Endodermal cell (in vitro differentiated cells): Measurements from ENCODE around the gene RAB37. TPM values are rescaled to one million over a fixed set of nuclear protein-coding genes. Genes with fewer than 3 reads are reported as not detected.

ENCODE experiments used
- DNase-seq: peaks from one replicate; pipeline ENCODE4 v3.0.0-alpha.2; 2017
- H3K27ac ChIP-seq: 2 replicates; pipeline ENCODE4 v1.5.1; 2013; ENCODE audit warnings: mild to moderate bottlenecking, low read depth, low read length, moderate library complexity
- H3K27me3 ChIP-seq: 2 replicates; pipeline ENCODE4 v1.6.1; 2013; ENCODE audit warnings: mild to moderate bottlenecking, low read length, moderate library complexity; ENCODE audit not compliant: insufficient read depth, control insufficient read depth, poor library complexity, severe bottlenecking
- H3K36me3 ChIP-seq: 2 replicates; pipeline ENCODE4 v1.7.0; 2013; ENCODE audit warnings: mild to moderate bottlenecking, low read length, moderate library complexity; ENCODE audit not compliant: control insufficient read depth, insufficient read depth
- H3K4me1 ChIP-seq: one replicate; pipeline ENCODE4 v1.7.0; 2013; ENCODE audit warnings: low read length; ENCODE audit not compliant: control insufficient read depth, insufficient read depth
- H3K4me3 ChIP-seq: 2 replicates; pipeline ENCODE4 v1.5.1; 2013; ENCODE audit warnings: mild to moderate bottlenecking, low read length, moderate library complexity
- H3K9ac ChIP-seq: 2 replicates; pipeline ENCODE4 v1.6.1; 2013; ENCODE audit warnings: mild to moderate bottlenecking, low read length, moderate library complexity; ENCODE audit not compliant: poor library complexity, severe bottlenecking; ENCODE audit errors: extremely low read depth
- H3K9me3 ChIP-seq: 2 replicates; pipeline ENCODE4 v1.6.1; 2013; ENCODE audit warnings: mild to moderate bottlenecking, low read length, moderate library complexity; ENCODE audit not compliant: control insufficient read depth
- H3K27ac Mint-ChIP-seq: 2 replicates; pipeline ENCODE4 v1.8.0; 2020; ENCODE audit warnings: mixed read lengths
- H3K27me3 Mint-ChIP-seq: 2 replicates; pipeline ENCODE4 v1.8.0; 2021; ENCODE audit warnings: mild to moderate bottlenecking, mixed read lengths; ENCODE audit not compliant: insufficient read depth
- H3K36me3 Mint-ChIP-seq: 2 replicates; pipeline ENCODE4 v1.8.0; 2020; ENCODE audit warnings: low read depth, mixed read lengths
- H3K4me1 Mint-ChIP-seq: 2 replicates; pipeline ENCODE4 v1.8.0; 2020; ENCODE audit warnings: mixed read lengths
- H3K4me3 Mint-ChIP-seq: 2 replicates; pipeline ENCODE4 v1.8.0; 2020; ENCODE audit warnings: mild to moderate bottlenecking, moderate library complexity, mixed read lengths
- H3K9me3 Mint-ChIP-seq: 2 replicates; pipeline ENCODE4 v1.8.0; 2020; ENCODE audit warnings: mild to moderate bottlenecking, mixed read lengths
- WGBS, 2 experiments: methylation state at CpG; one replicate each; pipeline versions ENCODE4 v1.1.5 to v1.1.7; 2013; ENCODE audit warnings: missing lambda C conversion rate in 2 of 2, mixed read lengths in 1 of 2; ENCODE audit not compliant: insufficient coverage in 1 of 2, insufficient read length in 1 of 2; 5-methylcytosine and 5-hydroxymethylcytosine counted together
- total RNA-seq, 2 donors: library from RNA; stranded (reverse); fragmentation: NEBNext Ultra II Directional in 1 of 2; extraction: Animal tissue kit (Norgen Biotek cat#: 25700) in 1 of 2; gene quantifications; 2 replicates in 1 of 2; 3 replicates in 1 of 2; pipeline ENCODE4 v1.2.1, GENCODE V29; 2021
- TF ChIP-seq, protein P1 (sequence below): fragments of 200-600 bp; sonication (generic); conservative IDR thresholded peaks from 2 replicates; pipeline ENCODE4 v1.5.0; 2021; ENCODE audit warnings: antibody characterized with exemption, mild to moderate bottlenecking

The RAB37 gene
- total RNA-seq, 2 donors from 2014 or later: 6.8 to 8.4 TPM

- Histone ChIP-seq H3K4me1 (no peaks in the 10 kb centered on the region), H3K36me3 (no peaks in the 10 kb centered on the region), H3K27me3 (no peaks in the 10 kb centered on the region), H3K9me3 (no peaks in the 10 kb centered on the region), H3K27ac (no peak overlapping the region), H3K4me3 (no peak overlapping the region), H3K9ac (no peak overlapping the region)
- no peak overlapping the region for H3K4me3 Mint-ChIP-seq
- TF ChIP-seq, protein P1, sequence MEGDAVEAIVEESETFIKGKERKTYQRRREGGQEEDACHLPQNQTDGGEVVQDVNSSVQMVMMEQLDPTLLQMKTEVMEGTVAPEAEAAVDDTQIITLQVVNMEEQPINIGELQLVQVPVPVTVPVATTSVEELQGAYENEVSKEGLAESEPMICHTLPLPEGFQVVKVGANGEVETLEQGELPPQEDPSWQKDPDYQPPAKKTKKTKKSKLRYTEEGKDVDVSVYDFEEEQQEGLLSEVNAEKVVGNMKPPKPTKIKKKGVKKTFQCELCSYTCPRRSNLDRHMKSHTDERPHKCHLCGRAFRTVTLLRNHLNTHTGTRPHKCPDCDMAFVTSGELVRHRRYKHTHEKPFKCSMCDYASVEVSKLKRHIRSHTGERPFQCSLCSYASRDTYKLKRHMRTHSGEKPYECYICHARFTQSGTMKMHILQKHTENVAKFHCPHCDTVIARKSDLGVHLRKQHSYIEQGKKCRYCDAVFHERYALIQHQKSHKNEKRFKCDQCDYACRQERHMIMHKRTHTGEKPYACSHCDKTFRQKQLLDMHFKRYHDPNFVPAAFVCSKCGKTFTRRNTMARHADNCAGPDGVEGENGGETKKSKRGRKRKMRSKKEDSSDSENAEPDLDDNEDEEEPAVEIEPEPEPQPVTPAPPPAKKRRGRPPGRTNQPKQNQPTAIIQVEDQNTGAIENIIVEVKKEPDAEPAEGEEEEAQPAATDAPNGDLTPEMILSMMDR: no peak
- DNase-seq: no peak
- H3K27ac Mint-ChIP-seq: no peak overlapping the region
- no peaks in the 10 kb centered on the region for H3K4me1 Mint-ChIP-seq
- H3K9me3 Mint-ChIP-seq: no peaks in the 10 kb centered on the region
- WGBS, 2 experiments: 73 to 81% methylated on average over 5 to 12 of the region's 12 CpGs
- H3K36me3 Mint-ChIP-seq: no peaks in the 10 kb centered on the region
- peaks cover 5% of the 10 kb centered on the region for H3K27me3 Mint-ChIP-seq
Measured at GRCh38 chr17:74711058-74711824, 25.8 kb upstream of the RAB37 start.

DNA sequence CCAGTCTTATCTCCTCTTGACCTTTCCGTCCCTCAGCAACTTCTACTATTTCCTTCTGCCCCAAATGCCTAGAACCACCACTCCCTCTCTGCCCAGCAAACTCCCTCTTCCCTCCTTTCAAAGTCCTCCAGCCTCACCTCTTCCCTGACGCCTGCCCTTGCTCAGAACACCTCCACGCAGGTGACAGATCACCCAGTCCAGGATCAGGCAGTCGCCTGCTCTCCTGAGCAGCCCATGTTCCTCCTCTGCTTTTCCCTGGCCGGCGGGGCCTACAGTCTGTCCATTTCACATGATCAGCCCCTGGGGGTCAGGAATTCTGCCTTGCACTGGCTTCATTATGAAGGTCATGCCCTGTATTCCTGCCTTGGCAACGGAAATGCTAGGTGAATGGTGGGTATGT lies 24.8 kb upstream of the RAB37 start:
- 83 to 85% methylated on average over 6 to 7 of the region's 7 CpGs for WGBS, 2 experiments

GRCh38 chr17:74712756-74713155 lies 24.3 kb upstream of the RAB37 start, which contains the start of gene CD300LF:
Gene CD300LF (minus strand): TSS chr17:74712923. CDS start chr17:74712866, 57 bp downstream.
- Mint-ChIP-seq H3K27ac (no peak within 1 kb of the TSS), H3K27me3 (peaks cover 5% of the 10 kb centered on the region), H3K4me3 (no peak within 1 kb of the TSS), H3K36me3 (no peaks in the 10 kb centered on the region), H3K4me1 (no peaks in the 10 kb centered on the region), H3K9me3 (no peaks in the 10 kb centered on the region)
- Histone ChIP-seq H3K27ac (no peak within 1 kb of the TSS), H3K36me3 (no peaks in the 10 kb centered on the region), H3K9me3 (no peaks in the 10 kb centered on the region), H3K4me3 (no peak within 1 kb of the TSS), H3K27me3 (no peaks in the 10 kb centered on the region), H3K9ac (no peak within 1 kb of the TSS), H3K4me1 (no peaks in the 10 kb centered on the region)
- 83 to 100% methylated on average over 1 to 8 of the region's 8 CpGs for WGBS, 2 experiments
- TF ChIP-seq, protein P1: no peak
- no peak for DNase-seq

More for the DNA sequence above, 24.8 kb upstream of the RAB37 start:
- Mint-ChIP-seq H3K27me3 (peaks cover 5% of the 10 kb centered on the region), H3K9me3 (no peaks in the 10 kb centered on the region), H3K4me3 (no peak overlapping the region), H3K4me1 (no peaks in the 10 kb centered on the region), H3K36me3 (no peaks in the 10 kb centered on the region), H3K27ac (no peak overlapping the region)
- TF ChIP-seq, protein P1: no peak
- H3K4me3 ChIP-seq: no peak overlapping the region
- H3K9ac ChIP-seq: no peak overlapping the region
- no peak for DNase-seq
- H3K27me3 ChIP-seq: no peaks in the 10 kb centered on the region
- no peaks in the 10 kb centered on the region for H3K4me1 ChIP-seq
- no peak overlapping the region for H3K27ac ChIP-seq
- H3K36me3 ChIP-seq: no peaks in the 10 kb centered on the region
- H3K9me3 ChIP-seq: no peaks in the 10 kb centered on the region
